GM21717 (cell line): ENCODE data around the gene SEMA3F.

Experiments used
- ATAC-seq: cut with Tn5 transposase; IDR thresholded peaks from one replicate; pipeline ENCODE4 v1.9.1; 2021; ENCODE audit warnings: mild to moderate bottlenecking, moderate library complexity; ENCODE audit not compliant: unreplicated experiment

SEMA3F gene

DNA sequence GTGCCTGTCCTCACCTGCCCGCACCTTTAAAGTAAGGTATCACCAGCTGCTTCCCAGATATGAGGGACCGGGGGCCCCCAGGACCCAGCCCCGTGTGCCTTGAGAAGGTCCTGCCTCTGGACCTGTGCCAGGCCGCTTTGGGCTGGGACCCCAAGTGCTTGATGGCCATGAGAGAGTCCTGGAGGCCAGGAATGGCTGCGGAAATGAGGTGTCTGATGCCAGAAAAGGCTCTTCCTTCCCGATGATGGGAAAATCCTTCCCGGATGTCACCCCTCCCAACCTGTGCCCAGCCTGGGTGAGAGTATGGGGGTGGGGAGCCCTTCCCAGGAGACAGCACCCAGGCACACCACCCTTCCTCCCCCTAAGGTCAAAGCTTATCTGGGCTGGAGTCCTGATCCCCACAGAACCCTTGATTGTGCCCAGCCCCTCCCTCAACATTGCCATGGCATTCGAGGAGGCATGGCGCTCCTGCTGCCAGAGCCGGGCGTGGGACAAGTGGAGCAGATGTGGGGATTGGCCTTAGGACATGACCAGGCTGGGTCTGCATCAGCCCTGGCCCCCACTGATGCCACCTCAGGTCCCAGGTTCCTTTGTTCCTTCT is 14.2 kb downstream of the SEMA3F start:
- ATAC-seq, result no peak

DNA sequence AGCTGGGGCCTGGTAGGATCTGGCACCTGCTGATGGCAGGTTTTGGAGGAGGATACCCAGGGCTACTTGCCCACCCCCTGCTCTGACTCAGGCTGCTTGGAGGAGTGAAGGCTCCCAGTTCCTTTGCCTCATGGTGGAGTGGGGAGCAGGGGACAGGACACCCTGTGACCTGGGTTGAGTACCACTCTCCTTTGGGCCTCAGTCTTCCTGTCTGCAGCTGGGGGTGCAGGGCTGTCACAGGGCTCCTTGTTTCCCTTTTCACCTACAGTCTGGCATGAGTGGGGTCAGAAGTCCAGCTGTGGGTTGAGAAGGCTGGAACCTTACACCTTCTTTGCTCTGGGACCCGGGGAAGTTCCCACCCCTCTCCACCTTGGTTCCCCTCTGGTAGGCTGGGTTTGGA is 14.7 kb downstream of the SEMA3F start:
- ATAC-seq, result no peak

DNA sequence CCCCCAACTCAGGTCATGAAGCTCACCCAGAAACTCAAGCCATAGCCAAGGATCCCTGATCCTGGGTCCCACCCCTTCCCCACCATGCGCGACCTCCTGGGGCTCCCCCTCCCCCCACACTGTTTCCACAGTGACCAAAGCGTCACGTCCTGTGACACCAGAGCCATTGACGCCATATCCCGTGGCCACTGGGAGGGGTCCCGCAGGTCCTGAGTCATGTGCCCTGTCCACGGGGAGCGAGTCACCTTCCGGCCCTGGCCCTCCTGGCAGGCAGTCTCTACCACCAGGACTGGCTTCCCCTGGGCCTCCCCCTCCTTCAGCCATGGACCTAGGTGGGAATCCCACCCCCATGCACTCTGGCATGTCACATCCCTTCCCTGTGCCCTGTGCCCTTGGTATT is 15.6 kb downstream of the SEMA3F start:
- no peak for ATAC-seq

DNA sequence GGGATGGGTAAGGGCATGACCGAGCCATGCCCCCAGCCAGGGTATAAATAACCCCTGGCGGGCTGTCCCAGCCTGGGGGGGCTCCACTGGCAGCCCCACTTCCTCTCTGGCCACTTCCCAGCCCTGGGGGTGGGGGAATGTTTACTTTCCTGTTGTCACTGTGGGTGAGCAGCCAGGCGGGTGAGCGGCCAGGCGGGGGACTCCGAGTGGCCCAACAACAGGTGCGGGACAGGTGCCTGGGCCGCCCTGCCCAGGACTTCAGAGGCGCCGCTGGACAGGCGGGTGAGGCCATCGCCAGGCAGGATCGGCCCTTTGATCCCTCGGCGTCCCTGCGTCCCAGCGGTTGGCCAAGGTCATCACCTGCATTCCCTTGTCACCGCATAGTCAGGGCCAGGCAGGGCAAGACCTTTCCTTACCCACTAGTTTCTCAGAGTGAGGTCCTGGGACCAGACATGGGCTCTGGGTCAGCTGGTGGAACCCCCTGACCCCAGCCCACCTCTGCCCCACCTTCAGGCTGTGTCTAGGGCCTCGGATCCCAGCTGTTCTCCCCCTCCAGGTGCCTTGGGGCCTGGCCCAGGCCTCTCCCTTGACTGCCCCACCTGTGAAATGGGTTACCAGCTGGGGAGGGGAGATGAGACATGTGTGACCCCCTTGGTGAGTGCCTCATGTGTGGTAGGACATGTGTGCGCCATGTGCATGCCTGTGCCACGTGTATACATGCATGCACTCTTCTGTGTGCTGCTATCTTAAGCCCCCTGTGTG is 16.6 kb downstream of the SEMA3F start:
- no peak for ATAC-seq

DNA sequence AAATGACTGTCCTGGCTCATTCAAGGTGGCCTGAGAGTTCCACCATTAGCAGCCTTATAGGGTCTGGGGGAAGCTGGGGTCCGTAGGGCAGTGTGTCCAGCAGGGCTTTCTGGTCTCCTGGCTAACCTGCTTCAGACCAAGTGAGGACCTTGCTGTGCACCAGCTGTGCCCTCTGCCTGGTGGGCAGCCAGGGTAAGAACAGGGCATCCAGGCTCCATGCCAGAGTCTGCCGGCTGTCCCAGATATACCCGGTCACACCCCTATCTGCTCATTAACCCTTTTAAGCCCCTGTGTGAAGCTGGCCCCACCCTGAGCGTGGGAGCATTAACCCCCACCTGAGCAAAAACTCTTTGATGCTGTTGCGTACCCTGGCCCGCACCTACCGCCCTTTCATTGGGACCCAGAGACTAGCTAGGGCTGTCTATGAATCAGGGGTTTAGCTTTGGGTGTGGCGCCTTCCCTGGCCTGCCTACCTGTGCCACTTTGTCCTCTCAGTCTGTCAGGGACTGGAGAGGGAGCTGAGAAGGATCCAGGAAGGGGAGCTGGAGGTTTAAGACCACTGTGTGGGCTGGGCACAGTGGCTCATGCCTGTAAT is 17.6 kb downstream of the SEMA3F start:
- no peak for ATAC-seq

DNA sequence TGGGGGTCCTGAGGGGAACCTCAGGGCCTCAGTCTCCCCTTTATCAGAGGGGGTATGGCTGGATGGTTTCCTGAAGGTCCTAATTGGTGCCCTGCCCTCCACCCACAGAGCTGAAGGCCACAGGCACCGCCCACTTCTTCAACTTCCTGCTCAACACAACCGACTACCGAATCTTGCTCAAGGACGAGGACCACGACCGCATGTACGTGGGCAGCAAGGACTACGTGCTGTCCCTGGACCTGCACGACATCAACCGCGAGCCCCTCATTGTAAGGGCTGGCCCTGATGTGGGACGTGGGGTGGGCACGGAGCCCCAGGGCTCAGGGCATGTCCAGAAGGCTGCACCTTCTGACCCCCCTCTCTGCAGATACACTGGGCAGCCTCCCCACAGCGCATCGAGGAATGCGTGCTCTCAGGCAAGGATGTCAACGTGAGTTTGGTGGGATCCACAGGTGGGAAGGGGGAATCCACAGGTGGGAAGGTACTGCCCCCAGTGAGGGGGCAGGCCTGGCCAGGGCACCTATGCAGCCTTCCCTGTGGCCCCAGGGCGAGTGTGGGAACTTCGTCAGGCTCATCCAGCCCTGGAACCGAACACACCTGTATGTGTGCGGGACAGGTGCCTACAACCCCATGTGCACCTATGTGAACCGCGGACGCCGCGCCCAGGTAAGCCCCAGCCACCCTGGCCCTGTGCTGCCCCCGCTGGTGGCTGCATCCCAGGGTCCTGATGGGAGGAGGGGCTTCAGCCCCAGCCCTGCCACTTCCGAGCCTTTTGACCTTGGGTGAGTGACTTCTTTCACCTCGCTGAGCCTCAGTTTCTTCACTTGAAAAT is 18.8 kb downstream of the SEMA3F start:
- ATAC-seq, result no peak

DNA sequence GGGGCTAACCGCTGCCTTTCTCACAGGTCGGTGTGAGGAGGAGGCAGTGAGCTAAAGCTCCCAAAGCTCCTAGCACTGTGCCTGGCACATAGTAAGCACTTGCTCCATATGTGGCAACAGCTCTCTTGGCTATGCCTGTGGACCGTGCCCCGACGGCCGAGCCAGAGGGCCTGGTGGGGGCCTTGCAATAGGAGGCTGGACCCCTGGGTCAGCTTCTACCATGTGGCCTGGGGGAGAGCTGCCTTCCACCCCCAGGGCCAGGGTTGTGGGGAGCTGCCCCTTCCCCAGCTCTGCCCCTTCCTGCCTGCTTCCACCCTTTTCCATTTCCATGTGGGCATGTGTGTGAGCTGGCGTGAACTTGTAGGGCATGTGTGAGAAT is 19.4 kb downstream of the SEMA3F start:
- no peak for ATAC-seq

DNA sequence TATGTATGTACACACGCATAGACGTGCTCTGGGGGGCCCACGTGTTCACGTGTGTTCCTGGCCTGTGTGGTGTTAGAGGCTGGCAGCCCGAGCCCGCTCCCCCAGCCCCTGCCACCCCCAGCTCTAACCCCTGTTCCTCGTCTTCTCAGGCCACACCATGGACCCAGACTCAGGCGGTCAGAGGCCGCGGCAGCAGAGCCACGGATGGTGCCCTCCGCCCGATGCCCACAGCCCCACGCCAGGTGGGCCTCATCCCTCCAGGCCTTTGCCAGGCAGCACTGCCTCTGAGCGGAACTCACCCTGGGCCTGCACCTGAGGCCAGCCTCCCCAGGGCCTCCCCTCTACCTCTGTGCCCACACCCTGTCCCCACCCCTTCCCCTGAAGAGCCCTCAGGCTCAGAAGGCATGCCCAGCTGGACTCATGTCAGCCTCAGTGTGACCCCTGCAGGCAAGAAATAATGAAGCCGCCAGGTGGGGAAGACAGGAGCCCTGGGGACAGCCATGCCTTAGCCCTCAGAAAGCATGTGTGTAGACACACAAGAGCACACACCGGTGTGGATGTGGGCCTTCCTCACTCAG is 19.9 kb downstream of the SEMA3F start:
- ATAC-seq, result no peak

DNA sequence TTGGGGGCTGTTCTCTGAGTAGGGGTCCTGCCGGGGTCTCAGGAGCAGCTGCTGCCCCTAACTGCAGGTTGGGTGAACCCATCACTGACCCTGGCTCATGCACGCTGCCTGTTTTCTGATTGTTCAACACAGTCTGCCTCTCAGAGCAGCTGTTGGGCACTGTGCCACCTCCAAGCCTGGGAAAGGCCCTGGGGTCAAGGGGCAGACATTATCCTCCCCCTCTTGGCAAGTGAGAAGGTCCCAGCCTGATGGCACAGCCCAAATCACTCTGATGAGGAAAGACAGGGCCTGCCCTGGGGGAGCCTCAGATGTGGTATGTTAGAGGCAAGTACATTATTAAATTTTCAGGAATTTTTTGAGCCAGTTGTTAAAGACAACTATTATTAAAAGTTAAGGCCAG is 22.2 kb downstream of the SEMA3F start:
- no peak for ATAC-seq

DNA sequence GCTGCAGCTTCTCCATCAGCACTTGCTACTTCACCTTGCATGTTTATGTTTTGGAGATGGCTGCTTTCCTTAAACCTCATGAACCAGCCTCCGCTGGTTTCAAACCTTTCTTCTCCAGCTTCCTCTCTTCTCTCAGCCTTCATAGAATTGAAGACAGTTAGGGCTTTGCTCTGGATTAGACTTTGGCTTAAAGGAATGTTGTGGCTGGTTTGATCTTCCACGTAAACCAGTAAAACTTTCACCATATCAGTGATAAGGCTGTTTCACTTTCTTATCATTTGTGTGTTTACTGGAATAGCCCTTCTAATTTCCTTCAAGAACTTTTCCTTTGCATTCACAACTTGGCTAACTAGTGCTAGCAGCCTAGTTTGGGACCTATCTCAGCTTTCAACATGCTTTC is 24.6 kb downstream of the SEMA3F start:
- no peak for ATAC-seq

DNA sequence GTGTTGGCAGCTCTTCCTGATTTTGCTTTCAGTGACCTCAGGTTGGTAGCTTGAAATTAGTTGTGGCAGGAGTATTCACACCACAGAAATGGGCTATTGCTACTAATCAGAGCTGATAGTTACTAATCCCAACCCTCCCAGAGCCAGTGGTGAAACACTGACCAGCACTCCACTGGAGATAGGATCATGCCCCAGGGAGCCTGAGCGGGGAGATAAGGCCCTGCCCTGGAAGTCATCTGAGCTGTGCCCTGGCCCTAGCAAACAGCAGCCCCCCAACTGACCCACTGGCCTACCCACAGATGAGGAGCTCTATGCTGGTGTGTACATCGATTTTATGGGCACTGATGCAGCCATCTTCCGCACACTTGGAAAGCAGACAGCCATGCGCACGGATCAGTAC is 26.9 kb downstream of the SEMA3F start:
- no peak for ATAC-seq

DNA sequence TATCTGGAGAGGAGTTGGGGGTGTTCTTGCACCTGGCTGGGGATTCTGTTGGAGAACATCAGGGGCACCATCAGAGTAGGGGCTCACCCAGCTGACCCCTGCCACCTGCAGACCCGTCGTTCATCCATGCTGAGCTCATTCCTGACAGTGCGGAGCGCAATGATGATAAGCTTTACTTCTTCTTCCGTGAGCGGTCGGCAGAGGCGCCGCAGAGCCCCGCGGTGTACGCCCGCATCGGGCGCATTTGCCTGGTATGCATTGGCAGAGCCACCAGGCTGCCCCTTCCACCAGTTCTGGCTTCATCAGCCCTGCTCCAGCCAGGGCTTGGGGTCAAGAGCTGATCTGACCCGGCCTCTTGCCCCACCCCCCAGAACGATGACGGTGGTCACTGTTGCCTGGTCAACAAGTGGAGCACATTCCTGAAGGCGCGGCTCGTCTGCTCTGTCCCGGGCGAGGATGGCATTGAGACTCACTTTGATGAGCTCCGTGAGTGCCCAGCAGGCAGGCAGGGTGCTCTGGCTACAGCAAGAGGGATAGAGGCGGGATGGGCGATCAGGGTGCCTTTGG is 27.5 kb downstream of the SEMA3F start:
- ATAC-seq, result no peak

DNA sequence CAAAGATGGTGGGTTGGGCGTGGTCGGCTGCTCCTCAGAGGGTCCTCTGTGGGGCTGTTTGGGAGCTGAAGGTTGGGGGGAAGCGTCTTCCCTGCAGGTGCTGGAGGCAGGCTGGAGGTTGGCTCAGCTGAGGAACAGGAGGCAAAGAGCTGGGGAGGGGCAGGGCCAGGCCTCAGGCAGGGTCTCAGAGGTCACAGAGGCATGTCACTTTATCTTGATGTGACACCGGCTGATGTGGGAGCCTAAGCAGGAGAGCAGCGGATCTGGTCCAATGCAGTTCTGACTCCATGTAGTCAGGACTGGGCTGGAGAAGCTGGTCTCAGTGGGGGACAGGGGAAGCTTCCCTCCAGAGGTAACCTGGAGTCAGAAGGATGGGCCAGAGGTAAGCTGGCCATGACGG is 28.6 kb downstream of the SEMA3F start:
- ATAC-seq, result no peak

DNA sequence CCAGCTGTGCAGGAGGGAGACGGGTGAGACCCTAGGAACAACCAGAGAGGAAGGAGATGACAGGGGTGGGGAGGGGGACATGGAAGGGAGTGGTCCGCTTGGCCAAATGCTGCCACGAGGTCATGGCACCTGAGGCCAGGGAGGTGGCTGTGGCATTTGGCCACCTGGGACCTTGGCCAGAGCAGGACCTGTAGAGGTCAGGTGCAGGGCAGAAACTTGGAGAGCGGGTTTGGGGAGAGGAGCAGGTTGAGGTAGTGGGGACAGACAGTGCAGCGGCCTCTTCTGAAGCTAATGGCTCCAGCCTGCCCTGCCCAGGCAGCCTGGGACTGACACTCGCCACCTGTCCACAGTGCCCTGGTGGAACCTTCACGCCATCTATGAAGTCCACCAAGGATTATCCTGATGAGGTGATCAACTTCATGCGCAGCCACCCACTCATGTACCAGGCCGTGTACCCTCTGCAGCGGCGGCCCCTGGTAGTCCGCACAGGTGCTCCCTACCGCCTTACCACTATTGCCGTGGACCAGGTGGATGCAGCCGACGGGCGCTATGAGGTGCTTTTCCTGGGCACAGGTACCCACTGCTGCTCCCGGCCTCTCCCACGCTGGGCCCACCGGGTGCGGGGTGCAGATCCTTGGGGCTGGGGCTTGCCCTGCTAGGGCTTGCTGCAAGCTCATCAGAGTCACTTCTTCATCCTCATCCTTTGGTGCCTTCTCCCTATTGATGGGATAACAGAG is 29.3 kb downstream of the SEMA3F start:
- ATAC-seq, result no peak

DNA sequence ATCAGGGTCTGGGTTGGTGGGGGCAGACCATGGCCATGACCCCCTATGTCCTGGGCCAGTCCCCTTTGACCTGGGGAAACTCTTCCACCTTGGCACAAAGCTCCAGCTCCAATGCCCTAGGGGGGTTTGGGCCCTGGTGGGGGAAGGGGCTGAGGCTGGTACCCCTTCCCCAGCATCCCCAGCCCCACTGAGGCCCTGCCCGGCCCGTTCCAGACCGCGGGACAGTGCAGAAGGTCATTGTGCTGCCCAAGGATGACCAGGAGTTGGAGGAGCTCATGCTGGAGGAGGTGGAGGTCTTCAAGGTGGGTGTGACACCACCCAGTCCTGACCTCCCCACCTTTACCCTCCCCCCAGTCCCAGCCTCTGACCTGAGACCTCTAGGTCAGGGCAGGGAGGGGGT is 30.1 kb downstream of the SEMA3F start:
- ATAC-seq, result no peak

DNA sequence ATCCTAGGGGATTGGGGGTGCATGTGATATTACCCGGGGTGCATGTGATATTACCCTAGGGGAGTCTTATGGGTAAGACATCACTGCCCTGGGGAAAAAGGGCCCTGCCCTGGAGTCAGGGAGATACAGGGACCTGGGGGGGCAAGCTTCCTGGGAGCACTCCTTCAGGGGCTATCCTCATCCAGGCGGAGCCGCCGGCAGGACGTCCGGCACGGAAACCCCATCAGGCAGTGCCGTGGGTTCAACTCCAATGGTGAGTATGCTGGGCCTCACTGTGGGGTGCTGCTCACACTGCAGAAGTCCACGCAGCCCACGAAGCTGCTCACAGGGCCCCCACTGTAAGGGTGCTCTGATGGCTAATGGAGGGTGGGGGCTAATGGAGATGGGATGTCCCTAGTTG is 31.0 kb downstream of the SEMA3F start:
- ATAC-seq, result no peak

DNA sequence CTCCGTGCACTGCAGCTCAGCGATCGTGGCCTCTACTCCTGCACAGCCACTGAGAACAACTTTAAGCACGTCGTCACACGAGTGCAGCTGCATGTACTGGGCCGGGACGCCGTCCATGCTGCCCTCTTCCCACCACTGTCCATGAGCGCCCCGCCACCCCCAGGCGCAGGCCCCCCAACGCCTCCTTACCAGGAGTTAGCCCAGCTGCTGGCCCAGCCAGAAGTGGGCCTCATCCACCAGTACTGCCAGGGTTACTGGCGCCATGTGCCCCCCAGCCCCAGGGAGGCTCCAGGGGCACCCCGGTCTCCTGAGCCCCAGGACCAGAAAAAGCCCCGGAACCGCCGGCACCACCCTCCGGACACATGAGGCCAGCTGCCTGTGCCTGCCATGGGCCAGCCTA is 32.6 kb downstream of the SEMA3F start:
- no peak for ATAC-seq

DNA sequence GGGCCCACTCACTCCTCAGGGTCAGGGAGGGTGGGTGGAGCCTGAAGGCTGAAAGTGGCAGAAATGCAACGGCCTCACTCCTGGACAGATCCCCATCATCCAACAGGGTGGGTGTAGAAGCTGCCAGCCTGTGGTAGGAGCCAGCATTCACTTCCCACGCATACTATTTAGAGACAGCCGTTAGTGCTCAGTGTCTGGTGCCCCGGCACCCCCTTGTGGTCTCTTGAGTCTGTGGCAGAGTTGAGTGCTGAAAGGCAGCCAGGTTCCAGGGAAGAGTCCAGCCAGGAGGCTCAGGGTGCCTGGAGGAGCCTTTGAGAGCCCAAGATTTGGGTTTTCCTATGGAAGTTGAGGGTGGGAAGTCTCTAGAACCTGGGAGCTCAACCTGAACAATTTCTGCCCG is 34.1 kb downstream of the SEMA3F start:
- no peak for ATAC-seq

DNA sequence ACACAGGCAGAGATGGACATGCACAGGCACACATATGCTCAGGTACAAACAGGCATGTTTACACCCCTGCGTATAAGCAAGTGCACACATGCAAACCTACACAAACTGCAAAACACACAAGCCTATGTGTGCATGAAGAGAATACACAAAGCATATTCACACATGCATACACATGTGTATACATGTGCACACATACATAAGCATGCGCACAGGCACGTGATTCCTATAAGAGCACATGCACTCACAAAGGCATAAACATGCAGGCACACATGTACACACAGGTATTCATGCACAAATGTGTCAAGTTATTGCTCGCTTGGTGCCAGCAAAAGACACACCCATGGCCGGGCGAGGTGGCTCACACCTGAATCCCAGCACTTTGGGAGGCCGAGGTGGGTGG is 34.9 kb downstream of the SEMA3F start:
- ATAC-seq, result no peak

DNA sequence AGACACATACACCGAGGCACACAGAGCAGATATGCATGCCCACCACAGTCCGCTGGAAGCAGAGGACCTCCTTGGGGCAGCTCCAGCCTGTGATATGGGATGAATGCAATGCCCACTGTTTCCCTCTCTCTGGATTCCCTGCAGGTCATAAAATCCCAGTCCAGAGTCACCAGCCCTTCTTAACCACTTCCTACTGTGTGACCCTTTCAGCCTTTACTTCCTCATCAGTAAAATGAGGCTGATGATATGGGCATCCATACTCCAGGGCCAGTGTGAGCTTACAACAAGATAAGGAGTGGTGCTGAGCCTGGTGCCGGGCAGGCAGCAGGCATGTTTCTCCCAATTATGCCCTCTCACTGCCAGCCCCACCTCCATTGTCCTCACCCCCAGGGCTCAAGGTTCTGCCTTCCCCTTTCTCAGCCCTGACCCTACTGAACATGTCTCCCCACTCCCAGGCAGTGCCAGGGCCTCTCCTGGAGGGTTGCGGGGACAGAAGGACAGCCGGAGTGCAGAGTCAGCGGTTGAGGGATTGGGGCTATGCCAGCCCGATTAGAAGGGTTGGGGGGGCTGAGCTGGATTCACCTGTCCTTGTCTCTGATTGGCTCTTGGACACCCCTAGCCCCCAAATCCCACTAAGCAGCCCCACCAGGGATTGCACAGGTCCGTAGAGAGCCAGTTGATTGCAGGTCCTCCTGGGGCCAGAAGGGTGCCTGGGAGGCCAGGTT is 36.0 kb downstream of the SEMA3F start, which contains the start of gene GNAT1:
GNAT1 (plus strand) TSS at position 675 of the 725 bp plus-strand sequence. CDS start 116 bp downstream, outside the sequence.
- no peak for ATAC-seq
